GM04504 (cell line): ENCODE measurements around the gene NADK2.

Source experiments
- DNase-seq: peaks from one replicate; pipeline ENCODE4 v3.0.0-alpha.2; 2012; ENCODE audit warnings: low read depth

The NADK2 gene

DNA sequence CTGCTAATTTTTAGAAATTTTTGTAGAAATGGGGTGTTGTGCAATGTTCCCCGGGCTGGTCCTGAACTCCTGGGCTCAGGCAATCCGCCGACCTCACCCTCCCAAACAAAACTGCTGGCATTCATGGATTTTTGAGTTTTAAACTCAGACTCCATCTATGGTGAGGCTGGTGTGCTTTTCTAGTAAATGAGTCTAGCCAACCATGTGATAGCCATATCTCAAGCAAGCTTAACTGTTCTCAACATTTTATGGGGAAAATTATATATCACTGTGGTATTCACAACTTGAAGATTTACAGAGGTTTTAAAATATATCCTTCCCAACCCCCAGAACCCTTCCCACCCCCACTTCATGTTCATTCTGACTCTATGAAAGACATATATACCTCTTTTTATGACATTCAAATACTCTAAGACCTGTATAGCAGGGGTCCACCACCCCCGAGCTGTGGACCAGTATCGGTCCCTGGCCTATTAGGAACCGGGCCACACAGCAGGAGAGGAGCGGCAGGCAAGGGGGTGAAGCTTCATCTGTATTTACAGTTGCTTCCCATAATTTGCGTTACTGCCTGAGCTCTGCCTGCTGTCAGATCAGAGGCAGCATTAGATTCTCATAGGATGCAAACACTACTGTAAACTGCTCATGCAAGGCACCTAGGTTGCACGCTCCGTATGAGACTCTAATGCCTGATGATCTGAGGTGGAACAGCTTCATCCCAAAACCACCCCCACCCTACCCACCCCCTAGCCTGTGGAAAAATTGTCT lies 4.5 kb upstream of the NADK2 start:
- DNase-seq, result no peak

DNA sequence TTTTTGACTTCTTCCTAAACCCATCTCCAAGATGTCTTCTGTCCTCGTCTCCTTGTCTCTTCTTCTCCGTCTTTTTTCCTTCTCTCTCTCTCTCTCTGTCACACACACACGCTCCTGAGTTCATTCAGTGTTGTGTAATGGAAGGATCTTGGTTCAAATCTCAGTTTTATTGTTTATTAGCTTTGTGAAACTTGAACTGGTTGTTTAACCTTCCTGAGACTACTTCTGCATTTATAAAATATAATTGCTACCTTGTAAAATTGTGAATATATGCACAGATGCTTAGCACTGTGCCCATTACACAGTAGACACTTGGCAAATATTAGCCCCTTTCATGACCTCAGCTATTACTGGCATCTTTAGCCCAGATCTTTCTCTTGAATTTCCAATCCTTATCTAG lies 2.4 kb upstream of the NADK2 start:
- no peak for DNase-seq

DNA sequence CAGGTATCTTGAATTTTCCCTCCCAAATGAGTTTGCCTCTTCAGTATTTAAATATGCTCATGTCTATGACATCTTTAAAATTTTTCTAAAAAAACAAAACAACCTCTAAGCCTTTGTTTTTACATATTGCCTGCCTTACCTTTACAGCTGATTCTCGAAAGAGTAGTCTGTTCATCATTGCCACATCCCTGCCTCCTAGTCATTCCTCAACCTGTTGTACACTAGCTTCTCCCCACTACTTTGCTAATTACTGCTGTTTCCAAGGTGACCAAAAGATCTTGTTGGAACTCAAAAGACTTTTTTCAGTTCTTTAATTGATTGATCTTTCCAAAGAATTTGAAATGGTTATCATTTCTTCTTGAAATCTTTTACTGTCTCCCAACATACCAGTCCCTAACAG lies 1.9 kb upstream of the NADK2 start:
- no peak for DNase-seq

DNA sequence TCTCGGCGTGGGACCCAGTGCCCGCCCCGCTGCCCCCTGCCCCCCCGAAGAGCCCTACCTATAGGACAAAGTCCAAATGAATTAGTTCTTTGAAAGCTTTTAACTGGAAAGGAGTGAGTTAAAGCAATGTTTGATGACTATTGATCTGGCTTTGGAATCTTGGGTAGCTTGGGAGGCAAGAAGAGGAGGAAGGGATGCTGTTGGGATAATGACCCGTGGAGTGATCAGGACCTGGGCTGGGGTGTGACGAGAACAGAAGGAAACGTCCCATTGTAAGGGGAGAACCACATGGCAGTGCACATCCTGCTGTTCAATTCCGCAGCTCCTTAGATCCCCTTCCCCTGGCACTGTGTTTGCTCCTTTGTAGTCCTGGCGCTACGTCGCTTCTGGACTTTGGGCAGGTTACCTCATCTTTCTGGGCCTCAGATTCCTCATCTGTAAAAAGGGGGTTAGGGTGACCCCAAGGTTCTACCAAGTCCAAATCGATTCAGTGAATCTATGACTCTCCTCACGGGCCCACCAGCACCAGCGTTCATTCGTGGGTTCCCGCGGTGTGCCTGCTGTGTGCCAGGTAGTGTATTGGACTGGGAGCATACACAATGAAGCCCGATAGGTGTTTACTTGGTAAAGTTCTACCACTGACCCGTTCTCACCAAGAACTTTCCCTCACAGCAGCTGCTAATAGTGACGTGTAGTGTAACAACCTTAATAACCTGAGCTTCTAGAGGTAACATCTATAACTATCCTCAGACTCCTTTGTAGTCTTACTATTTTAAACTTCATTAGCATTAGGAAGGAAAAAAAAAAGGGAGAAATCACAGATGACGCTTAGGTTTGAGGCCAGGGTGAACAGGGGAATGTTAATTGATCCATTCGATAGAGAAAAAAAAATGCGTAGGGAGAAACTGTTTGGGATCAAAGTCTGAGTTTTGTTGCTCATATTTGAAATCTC lies 1.1 kb upstream of the NADK2 start:
- DNase-seq, result no peak

DNA sequence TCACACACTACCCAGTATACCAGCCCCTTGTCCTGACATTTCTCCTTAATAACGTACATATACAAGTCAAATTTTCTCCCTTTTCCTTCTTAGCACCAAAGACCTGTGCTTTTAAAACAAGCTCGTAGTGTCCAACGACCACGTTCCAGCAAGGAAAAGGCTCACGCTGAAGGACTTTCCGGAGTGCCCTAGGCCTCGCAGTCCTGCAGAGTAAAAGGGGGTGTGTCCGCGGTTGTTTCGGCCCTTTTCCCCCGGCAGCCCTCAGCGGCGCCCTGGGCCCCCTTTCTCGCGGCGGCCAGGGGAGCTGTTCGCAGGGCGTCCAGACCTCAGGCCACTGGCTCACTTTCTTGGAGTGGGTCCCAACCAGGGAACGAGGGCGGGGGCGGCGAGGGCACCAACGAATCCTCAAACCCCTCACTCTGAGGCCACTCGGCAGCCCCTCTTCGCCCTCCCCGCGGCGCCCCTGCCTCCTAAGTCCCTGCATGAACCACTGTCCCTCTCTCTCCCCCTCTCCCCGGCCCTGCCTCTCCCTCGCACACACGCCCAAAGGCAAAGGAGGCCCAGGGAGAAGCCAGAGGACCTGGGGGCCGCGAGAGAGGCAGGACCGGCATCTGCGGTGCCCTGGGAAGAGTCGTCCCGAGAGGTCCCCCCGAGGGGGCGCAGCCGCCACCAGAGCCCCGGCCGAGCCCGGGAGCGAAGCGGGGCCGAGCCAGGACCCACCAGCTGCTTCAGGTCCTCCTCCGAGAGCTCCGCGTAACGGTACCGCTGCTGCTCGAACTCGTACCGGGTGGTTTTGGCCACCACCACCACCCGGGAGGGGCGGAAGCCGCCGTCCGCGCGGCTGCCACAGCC lies 720 bp downstream of the NADK2 start:
- DNase-seq, result peak; percentile 38

DNA sequence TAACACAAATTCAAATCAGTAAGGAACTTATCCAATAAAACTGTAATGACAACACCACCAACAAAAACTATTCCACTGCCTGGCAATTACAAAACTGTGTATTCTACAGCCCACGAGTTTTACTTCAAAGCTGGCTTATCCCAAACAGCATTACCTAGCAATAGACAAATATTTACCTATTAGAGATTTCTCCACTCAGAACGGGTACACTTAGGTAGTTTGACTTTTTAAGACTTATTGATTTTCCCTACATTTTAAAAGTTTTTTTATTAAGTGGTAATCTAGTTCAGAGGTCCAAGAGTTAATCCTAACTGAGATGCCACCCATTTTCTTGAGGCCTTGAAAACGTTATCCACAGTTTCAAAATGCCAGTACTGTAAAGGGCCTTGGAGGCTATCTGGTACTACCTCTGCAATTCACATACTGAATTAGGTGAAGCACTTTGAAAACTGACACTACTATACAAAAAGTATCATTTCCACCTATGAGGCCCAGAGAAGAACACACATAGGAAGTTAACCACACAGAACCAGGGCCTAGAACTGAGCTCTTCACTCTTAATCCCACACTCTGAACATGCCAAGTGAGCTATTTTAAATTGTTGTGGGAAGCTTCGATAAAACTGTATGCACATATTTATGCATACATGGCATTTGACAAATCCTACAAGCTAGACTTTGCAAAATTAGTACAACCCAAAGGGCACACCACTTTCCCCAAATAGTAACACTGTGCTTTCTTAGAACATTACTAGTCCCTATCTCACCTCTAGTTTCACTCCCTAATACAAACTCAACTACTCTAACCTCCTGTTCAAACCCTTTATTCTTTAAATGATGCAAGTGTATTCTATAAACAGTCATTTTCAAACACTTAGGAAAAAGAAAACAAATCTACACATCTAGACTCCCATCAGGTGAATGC lies 2.1 kb downstream of the NADK2 start:
- DNase-seq, result no peak

DNA sequence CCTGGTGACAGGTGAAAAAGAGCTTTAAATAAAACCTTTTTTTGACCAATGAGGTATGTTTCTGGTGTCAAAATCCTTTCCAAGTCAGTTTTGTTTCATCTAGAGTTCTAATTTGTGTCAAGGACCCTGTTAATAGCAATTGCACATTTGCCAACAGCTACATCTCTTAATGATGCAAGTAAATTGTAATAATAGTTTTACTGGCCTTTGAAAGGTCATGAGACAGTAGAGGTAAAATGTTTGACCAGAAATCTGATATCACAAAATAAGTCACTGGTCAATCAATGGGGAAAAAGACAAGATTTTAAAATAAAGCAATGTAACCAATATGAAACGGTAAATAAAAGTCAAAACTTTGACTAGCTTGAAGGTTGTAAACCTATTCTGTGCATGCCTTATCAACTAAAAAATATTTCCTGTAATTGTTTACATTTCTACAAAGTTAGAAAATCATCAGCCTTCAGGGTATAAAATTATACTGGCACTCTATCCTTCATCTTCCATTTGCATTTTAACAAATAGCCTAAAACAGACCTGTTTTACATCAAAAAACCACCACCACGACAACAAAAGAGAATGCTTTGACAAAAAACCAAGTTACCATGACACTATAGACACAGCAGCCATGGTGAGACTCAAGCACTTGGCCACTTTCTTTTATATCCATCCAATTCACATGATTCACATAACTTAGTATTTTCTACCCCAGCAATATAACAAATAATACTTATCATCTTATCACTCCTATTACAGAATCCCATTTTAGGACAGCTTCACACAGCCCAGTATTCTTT lies 3.0 kb downstream of the NADK2 start:
- no peak for DNase-seq

DNA sequence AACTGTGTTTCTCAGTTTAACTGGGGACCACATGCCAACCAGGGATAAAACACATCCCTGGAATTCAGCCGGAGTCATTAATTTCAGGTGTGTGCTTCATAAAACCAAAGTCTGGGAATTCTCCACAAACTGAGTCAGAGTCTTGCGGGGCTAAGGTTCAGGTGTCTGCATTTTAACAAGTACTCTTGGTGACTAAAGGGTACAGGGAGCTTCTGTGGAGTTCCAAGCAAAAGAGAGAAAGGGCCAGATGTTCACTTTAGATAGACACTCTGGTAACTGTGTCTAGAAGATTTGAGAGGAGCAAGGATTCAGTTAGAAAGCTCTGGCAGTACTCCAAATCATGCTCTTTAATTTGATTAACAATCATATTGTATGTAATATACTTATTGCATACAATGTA lies 4.0 kb downstream of the NADK2 start:
- no peak for DNase-seq

DNA sequence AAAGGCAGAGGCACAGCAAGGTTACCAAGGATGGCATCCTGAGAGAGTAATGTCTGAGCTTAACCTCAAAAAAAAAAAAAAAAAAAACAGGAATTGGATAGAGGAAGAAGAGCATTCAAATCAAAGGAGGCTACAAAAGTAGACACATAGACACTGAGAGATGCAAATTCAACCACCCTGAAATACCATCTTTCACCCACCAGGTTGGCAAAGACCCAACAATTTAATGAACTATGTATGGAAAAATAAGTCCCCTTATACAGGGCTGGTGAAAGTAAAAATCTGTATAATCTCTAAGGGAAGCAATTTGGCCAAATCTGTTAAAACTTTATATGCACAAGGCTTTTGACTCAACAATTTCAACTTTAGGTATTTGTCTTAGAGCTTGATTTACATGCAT lies 4.9 kb downstream of the NADK2 start:
- no peak for DNase-seq

DNA sequence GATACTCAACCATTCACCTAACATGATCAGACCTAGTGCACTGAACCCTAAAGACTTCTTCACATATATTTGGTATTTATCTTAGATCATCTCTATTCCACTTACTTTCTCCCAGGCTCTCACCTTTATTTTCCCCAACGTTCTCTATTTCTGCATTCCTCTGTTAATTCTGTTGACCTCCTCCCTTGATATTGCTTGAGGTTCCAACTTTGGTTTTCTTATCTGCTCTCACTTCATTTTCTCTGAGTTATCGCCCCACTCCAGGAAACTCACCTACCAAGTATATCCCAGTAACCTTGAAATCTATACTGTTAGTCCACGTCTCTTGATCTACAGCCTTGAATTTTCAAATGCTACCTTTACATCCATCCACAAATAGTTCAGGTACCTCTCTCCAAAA lies 9.2 kb downstream of the NADK2 start:
- no peak for DNase-seq

DNA sequence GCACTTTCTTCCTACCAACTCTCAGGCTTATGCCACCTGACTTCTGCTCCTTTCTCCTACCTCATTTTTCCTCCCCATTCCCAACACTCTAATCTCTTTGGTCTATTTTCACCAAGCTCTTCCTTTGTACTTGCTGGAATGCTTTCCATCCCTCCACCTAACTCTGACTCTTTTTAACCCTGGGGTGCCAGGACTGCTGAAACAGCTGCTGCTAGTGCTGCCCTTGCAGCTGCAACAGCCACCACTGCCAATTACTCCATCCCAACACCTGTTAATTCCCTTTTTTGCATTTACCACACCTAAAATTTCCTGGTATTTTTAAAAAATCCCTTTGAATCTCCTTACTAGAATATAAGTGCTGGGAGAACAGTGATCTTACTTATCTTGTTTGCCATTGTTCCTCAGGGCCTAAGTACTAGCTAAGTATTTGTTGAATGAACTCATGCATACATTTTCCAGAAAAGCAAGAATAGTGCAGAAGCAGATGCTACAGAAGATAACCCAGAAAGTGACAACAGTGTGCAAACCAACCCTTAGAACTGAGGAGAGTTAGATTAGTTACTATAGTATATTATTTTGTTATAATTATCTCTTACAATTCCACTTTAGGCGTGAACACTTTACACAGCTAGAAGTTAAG lies 11.5 kb downstream of the NADK2 start:
- no peak for DNase-seq

DNA sequence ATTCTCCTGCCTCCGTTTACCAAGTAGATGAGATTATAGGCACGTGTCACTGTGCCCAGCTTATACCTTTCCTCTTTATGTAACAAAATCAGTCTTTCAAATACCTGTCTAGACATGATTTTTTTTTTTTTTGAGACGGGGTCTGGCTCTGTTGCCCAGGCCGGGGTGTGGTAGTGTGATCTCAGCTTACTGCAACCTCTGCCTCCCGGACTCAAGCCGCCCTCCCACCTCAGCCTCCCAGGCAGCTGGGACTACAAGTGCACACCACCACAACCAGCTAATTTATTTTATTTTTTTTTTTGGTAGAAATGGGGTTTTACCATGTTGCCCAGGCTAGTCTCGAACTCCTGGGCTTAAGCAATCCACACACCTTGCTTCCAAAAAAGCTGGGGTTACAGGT lies 13.2 kb downstream of the NADK2 start:
- no peak for DNase-seq

DNA sequence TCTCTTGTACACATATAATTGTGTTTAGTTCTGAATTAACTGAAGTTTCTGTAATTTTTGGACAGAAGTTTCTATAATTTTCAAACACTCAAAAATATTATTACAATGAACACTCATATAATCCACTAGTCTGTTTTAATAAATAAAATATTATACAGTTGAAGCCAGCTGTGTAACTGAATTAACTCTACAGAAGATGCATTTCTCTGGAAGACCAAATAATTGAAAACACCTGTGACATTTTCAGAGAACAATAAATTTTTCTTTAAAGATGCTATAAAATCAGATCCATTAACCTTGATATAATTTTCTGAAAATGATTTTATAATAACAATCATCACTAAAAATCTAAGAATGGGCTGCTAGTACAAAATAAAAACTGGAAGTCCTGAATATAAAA lies 14.7 kb downstream of the NADK2 start:
- no peak for DNase-seq

DNA sequence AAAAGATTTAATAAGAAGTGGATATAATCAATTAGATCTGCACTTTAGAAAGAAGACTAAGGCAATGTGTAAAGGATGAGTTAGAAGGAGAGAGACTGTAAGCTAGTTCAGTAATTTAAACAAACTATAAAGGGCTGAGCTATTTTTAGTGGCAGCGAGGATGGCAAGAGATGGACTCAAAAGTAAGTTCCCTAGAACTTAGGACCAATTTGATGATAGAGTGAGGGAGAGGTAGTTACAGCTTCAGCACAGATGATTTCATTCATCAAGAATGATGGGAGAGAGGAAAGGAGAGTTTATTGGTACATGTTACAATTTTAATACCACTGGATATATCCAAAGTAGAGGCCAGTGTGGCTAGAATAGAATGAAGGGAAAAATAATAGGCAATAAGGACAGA lies 19.1 kb downstream of the NADK2 start:
- DNase-seq, result no peak

DNA sequence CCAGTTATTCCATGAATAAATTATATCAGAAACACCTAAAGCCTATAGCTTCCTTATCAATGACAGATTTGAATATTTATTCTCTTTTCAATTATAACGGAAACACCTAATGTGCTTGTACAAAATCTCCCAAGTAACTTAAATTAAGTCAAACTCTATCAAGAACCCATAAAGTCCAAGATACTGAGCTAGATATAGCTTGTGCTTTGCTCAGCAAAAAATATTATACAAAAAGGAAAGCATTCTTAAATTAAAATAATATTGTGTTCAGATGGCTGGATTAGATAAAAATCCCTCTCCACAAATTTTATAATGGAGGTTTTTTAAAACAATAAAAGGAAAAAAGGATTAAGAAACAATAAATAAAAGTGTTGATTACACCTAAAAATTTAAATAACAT lies 23.7 kb downstream of the NADK2 start:
- no peak for DNase-seq

DNA sequence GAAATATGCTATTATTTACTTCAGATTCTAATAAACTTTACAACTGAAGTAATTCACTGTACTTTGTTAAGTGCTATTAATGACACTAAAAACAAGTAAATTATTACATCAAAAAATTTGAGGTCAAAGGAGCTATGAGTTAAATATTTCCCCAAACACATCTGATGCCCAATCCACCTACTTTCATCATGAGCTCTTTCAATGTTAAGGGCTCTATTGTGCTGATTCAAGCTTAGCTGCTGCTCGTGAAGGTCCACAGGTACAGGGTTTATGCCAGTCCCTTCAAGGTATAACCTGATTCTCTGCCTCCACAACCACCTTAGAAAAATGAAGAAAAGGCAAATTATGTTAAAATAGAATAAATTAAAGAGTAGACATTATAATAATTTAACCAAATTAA lies 24.2 kb downstream of the NADK2 start:
- no peak for DNase-seq

DNA sequence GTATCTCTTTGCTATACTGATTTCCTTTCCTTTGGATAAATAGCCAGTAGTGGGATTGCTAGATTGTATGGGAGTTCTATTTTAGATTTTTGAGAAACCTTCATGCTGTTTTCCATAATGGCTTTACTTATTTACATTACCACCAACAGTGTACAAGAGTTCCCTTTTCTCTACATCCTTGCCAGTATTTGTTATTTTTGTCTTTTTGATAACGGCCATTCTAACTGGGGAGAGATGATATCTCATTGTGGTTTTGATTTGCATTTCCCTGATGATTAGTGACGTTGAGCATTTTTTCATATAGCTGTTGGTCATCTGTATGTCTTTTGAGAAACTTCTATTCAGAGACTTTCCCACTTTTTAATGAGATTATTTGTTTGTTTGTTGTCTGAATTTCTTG lies 25.8 kb downstream of the NADK2 start:
- DNase-seq, result no peak

DNA sequence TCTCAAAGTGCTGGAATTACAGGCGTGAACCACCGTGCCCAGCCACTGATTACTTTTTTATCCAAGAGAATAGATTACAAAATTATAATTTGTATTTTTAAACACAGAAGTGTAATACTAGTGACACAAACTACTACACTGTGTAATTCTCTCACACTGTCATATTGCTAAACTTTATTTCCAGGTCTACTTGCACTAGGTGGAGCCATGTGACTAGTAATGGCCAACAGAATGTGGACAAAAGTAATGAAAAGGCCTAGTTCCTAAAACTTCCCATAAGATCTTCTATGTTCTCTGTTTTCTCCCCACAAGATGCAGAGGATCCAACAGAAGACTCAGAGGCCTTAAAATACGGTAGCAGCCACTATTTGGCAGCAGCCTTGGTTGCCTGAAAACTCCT lies 27.3 kb downstream of the NADK2 start:
- no peak for DNase-seq

DNA sequence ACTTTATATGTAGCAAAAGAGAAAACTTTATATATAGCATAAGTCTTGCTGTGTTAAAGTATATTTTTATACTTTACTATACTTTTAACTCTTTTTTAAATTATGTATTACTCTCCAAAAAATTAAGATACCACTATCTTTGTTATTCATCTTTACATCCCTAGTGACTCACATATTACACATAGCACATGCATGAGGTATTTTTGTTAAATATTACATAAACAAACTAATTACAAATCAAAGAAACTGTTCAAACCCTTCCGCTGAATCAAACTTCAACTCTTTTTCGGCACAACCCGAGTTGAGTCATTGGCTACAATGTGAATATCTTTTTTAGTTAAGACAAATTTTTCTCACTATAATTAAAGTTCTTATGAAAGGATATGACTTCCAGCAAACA lies 32.1 kb downstream of the NADK2 start:
- DNase-seq, result no peak

DNA sequence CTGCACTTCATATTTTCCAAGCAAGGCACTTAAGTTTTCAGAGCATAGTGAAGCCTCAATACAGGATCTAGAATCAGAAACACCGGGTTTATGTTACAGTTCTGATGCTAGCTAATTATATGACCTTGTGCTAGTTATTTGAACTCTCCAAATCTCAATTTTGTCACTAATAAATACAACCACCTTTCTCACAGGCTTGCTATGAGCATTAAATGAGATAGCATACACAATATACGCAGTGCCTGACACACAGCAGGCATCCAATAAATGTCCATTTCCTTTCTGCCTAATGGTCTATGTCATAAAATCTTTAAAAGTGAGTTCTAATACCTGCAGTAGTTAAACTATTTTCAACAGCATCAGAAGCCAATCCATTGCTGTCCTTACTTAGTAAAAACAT lies 32.9 kb downstream of the NADK2 start:
- no peak for DNase-seq
